K562 (cell line): Measurements from ENCODE around the gene KNCN. TPM values are rescaled to one million over a fixed set of nuclear protein-coding genes. Genes with fewer than 3 reads are reported as not detected.

Experiments used
- CTCF ChIP-seq, 3 experiments: IDR thresholded peaks in 2 of 3; conservative IDR thresholded peaks in 1 of 3; 2 replicates each; pipeline ENCODE4 v1.5.1; 2011 to 2012; ENCODE audit warnings: low read length in 3 of 3, mild to moderate bottlenecking in 3 of 3, control low read depth in 2 of 3, improper control_type of control experiment in 1 of 3, inconsistent platforms in 1 of 3, low read depth in 1 of 3, mixed read lengths in 1 of 3, moderate library complexity in 1 of 3; ENCODE audit not compliant: insufficient read depth in 2 of 3
- HDAC1 ChIP-seq, 2 experiments: fragments of 450-650 bp; IDR thresholded peaks; 2 replicates each; pipeline ENCODE4 v1.6.1; 2016 to 2017; ENCODE audit warnings: inconsistent platforms in 1 of 2, mild to moderate bottlenecking in 1 of 2, moderate library complexity in 1 of 2
- RBM34 ChIP-seq: fragments of 200-400 bp; formaldehyde crosslinking; IDR thresholded peaks from 2 replicates; pipeline ENCODE4 v1.6.1; 2018; ENCODE audit warnings: low read length, borderline replicate concordance; ENCODE audit not compliant: insufficient read depth
- ZNF431 ChIP-seq: sonication (generic); formaldehyde crosslinking; IDR thresholded peaks from 2 replicates; pipeline ENCODE4 v1.8.0; 2022; ENCODE audit warnings: mild to moderate bottlenecking, missing genetic modification reagents
- polyA plus RNA-seq, 8 experiments: library from polyadenylated mRNA; depleted of rRNA in 4 of 8; stranded (reverse) in 5 of 8; unstranded in 3 of 8; fragments of >200 nt; fragmentation: Nextera tagmentation in 2 of 8; fragmentation: Illumina TruSeq in 1 of 8; extraction: Ambion mirVana in 2 of 8; extraction: Trizol in 1 of 8; gene quantifications; 2 replicates each; pipeline versions ENCODE4 v1.2.1 to v1.2.3, GENCODE V29; 2011 to 2014; ENCODE audit warnings: inconsistent platforms in 1 of 8, missing spikeins in 1 of 8
- total RNA-seq, 7 experiments: library from RNA; depleted of rRNA in 6 of 7; stranded (reverse); fragments of >200 nt in 6 of 7; fragmentation: Illumina TruSeq in 2 of 7; extraction: Trizol in 2 of 7; gene quantifications; 2 replicates each; pipeline versions ENCODE4 v1.2.1 to v1.2.3, GENCODE V29; 2011 to 2021; ENCODE audit warnings: low replicate concordance in 1 of 7
- TF ChIP-seq, protein P1 (sequence below): fragments of 150-350 bp; IDR thresholded peaks from 2 replicates; pipeline ENCODE4 v1.6.1; 2014; ENCODE audit warnings: low read depth, mild to moderate bottlenecking, low read length, borderline replicate concordance

The KNCN gene
- total and polyA plus RNA-seq, 9 of the 15 experiments (the other 6 are each of a cell fraction or from before 2014, with no cell fraction given) = not detected

- TF ChIP-seq HDAC1 (IDR thresholded peaks at IDR 0.05) (no peak), RBM34 (no peak), CTCF (IDR thresholded peaks at IDR 0.05 in 2 of 3, conservative IDR thresholded peaks at IDR 0.05 in 1 of 3; ENCODE audit: insufficient read depth in 2 of 3, low read depth in 1 of 3, low read length in 3 of 3) (no peak), ZNF431 (no peak)
- TF ChIP-seq, protein P1, sequence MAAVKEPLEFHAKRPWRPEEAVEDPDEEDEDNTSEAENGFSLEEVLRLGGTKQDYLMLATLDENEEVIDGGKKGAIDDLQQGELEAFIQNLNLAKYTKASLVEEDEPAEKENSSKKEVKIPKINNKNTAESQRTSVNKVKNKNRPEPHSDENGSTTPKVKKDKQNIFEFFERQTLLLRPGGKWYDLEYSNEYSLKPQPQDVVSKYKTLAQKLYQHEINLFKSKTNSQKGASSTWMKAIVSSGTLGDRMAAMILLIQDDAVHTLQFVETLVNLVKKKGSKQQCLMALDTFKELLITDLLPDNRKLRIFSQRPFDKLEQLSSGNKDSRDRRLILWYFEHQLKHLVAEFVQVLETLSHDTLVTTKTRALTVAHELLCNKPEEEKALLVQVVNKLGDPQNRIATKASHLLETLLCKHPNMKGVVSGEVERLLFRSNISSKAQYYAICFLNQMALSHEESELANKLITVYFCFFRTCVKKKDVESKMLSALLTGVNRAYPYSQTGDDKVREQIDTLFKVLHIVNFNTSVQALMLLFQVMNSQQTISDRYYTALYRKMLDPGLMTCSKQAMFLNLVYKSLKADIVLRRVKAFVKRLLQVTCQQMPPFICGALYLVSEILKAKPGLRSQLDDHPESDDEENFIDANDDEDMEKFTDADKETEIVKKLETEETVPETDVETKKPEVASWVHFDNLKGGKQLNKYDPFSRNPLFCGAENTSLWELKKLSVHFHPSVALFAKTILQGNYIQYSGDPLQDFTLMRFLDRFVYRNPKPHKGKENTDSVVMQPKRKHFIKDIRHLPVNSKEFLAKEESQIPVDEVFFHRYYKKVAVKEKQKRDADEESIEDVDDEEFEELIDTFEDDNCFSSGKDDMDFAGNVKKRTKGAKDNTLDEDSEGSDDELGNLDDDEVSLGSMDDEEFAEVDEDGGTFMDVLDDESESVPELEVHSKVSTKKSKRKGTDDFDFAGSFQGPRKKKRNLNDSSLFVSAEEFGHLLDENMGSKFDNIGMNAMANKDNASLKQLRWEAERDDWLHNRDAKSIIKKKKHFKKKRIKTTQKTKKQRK = no peak
Measured at GRCh38 chr1:46558966-46559365, 7.5 kb upstream of the KNCN start (continued).
